IPS-NIHi7 (cell line): ENCODE measurements around the gene INCENP.

Experiments
- DNase-seq: peaks from one replicate; pipeline ENCODE4 v3.0.0; 2012; ENCODE audit warnings: mixed read lengths; ENCODE audit errors: extremely low spot score

Gene INCENP

DNA sequence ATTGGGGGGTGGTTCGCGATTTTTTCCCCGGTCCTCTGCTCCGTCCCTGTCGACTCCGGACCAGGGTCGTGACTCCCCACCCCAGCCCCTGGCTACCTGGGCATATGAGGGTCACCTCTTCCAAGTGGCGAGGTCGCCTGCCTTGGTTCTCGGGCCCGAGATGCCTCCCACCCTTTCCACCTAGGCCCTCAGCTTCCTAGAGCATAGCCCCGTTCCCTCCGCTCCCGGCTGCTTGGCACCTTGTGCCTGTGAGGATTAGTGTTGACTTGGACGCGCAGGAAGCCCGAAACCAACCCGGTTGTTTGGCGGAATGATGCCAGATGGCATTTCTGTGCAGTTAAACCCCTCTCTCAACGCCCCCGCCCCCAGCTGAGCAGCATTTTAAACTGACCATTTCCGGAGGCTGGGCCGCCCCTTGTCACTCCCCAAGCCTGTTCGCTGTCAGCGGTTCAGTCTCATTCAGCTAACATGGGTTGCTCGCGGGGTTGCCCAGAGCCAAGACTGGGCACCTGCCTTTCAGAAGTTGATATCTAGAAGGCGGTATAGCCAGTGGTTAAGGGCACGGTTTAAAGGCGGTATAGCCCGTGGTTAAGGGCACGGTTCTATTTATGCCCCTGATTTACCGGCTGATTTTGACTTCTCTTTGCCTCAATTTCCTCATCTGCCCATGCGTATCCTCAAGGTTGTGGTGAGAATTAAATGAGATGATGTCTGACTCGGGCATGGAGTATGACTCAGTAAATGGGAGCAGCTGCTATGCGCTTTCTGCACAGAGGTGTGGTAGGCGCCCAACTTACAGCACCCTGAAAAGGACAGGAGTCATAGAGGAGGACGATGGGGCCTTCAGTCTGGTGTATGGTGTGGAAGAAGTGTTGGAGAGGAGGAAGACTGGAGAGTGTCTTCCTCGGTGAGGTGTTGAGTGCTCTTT lies 639 bp downstream of the INCENP start:
- peak; percentile 52 for DNase-seq

DNA sequence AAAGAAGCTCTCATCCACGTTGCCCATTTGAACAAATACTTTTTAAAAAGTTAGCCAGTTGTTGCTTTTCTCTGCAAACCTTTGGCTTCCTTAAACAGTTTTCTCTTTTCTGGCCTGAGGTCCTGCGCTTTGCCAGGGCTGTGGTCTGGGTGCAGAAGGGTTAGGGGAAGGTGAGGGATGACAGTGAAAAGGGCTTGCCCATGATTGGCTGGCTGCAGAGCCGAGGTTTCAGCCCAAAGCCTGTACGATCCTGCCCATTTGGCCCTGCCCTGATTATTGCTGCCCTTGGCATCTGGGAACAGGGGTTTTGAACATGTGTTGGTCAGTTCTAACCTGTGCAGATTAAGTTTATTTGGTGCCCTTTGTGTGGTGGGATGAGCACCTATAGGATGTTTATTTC lies 1.5 kb downstream of the INCENP start:
- DNase-seq, result no peak

DNA sequence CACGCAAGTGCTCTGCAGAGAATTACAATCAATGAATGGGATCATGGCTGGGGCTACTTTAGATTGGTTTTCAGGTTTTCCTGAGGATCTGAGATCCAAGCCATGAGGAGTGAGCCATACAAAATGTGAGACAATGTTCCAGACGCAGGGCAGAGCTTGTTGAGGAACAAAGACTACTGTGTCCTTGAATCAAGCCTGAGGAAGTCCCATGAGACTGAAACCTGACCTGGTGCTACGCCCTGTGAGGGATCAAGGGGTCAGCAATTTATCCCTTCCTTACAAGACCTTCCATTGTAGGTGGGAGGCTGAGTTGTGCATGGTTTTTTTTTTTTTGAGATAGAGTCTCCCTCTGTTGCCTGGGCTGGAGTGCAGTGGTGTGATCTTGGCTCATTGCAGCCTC lies 2.1 kb downstream of the INCENP start:
- no peak for DNase-seq

DNA sequence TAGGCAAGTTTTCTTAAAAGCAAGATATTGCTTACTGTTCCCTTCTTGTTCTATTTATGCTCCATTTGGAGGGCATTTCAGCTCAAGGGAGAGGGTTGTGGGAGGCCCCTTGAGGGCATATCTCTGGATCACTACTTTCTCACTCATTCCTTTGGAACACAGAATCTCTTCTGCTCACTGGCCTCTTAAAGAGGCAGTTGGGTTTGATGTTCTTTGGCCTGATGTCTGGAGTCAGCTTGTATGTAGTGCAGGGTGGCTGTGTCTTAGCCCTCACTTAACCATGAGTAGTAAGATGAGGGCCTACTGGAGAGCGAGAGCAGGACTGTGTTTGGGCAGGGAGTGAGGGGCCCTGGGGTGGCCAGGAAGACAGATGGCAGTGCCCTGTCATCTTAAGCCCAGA lies 3.6 kb downstream of the INCENP start:
- no peak for DNase-seq

DNA sequence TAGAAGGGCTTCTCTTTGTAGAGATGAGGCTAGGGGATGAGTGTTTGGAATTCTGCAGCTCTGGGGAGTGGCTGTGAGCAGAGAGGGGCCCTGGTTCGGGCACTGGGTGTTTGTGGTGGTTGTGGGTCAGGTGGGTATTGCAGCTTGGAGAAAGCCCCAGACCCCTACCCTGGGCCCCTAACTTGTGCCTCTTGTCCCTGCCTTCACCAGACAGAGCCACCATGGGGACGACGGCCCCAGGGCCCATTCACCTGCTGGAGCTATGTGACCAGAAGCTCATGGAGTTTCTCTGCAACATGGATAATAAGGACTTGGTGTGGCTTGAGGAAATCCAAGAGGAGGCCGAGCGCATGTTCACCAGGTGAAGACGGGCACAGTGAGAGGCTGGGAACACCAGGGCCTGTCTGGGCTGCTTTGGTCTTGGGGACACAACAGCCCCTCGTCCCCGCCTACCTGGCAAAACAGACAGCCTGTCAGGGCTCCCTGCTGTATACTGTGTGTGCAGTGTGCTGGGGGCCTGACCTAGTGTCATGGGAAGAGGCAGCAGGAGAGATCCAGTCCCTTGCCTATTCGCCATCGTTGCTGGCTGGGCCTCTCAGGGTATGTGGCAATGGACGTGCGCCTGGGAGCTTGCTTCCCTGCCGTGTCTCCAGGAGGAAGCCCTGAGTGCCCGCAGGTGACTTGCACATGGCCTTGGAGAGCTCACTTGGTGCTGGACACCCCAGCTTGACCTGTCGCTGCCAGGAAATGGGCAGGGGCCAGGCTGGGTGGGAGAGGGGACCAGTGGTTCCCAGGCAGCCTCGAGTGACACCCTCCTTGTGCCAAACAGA lies 4.3 kb downstream of the INCENP start:
- DNase-seq, result no peak

DNA sequence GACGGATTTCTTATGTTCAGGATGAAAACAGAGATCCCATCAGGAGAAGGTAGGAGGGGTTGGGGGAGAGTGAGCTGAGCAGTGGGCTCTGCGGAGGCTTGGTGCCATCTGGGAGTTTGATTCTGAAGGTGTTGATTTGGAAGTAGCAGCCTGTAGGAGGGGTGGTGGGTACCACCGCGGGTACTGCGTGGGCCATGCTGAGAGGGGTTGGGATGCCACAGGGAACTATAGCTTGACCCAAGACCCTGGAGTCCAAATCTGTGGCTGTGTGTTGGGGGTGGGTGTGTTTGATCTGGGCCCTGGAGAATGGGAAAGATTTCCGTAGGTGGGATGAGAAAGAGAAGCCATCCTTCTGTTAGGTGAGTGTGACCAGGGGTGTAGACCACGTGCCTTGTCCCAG lies 5.0 kb downstream of the INCENP start:
- no peak for DNase-seq

DNA sequence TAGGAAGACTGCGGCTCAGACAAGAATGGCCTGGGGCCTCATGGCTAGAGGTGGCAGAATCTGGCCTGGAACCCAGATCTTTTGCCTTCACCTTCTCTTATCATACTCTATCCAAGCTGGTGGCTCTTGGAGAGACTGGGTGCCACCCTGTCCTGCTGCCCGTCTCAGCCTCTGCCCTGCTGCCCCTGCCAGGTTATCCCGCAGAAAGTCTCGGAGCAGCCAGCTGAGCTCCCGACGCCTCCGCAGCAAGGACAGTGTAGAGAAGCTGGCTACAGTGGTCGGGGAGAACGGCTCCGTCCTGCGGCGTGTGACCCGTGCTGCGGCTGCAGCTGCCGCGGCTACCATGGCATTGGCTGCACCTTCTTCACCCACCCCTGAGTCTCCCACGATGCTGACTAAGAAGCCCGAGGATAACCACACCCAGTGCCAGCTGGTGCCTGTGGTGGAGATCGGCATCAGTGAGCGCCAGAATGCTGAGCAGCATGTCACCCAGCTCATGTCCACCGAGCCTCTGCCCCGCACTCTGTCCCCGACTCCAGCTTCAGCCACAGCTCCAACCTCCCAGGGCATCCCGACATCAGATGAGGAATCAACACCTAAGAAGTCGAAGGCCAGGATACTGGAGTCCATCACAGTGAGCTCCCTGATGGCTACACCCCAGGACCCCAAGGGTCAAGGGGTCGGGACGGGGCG lies 5.9 kb downstream of the INCENP start:
- DNase-seq, result no peak

DNA sequence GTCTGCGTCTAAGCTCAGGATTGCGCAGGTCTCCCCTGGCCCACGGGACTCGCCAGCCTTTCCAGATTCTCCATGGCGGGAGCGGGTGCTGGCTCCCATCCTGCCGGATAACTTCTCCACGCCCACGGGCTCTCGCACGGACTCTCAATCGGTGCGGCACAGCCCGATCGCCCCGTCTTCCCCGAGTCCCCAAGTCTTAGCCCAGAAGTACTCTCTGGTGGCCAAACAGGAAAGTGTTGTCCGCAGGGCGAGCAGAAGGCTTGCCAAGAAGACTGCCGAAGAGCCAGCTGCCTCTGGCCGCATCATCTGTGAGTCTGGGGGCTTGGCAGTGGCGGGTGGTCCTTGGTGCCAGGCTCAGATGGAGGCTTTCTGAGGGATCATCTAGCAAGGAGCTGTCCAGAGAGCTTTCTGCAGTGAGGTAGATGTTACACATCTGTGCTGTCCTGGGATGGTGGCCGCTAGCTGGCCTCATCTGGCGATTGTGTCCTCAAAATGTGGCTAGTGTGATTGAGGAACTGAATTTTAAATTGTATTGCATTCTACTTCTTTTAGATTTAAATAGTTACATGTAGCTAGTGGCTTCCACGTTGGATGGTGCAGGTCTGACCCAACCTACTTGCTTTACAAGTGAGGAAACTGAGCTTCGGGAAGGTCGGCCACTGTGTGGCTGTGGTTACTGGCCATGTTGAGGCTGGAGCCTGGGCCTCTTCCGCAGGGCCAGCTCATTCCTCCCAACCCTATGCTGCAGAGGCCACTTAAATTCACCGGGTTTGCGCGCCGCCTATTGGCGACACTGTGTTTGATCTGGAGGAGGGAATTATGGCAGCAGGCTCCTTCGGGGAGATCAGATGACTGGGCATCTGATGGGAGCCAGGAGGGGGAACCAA lies 6.7 kb downstream of the INCENP start:
- DNase-seq, result no peak

DNA sequence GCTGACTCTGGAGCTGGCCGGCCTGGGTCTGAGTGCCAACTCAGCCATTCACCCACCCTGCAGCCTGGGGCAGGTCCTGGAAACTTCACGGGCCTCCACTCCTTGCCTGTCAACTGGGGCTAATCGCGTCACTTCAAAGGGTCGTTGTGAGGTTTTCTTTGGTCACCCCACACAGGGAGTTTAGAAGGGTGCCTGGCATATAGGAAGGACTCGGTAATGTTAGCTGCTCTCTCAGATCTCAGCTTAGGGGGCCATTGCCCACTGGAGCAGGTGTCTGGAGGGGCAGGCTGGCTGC lies 7.3 kb downstream of the INCENP start:
- no peak for DNase-seq

DNA sequence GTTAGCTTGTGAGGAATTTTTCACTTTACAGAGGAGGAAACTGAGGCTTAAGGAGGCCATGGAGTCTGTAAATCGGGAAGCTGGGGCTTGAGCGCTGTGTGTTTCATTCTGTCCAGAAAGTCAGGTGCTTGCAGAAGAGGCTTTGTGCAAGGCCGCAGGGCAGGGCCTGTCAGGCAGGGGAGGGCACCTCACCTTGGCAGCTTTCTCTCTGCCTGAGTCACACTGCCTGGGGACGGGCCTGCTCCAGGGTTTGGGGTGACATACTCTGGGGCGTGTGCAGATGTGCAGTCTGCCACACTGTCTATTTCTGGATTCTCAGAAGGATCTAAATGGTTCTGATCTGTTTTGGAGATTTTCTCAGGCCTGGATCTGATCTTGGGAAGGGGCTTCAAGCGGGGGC lies 8.4 kb downstream of the INCENP start:
- no peak for DNase-seq

DNA sequence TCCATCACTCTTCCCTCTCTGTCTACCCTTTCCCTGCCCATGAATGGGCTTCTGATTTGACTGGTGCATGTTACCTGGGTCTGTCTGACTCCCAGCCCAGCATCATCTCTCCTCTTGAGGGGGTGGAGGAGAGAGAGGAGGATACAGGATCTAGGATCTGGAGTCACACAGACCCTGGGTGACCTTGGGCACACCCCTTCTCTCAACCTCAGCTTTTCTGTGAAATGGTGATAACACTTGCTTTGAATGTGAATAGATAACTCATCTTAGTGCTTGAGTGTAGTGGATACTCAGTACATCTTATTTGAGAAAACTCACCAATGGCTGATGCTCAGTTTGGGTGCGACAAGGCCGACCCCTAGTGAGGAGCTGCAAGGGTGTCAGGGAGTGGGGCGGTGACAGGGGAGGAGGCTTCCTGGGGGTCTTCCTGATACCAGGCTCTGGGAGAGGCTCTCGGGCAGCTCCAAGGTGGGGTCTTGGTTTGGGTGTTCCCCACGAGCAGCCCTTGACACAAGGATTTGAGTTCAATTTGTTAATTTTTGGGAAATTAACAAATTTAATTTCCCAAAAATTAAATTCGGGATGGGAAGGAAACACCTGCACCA lies 9.0 kb downstream of the INCENP start:
- no peak for DNase-seq

DNA sequence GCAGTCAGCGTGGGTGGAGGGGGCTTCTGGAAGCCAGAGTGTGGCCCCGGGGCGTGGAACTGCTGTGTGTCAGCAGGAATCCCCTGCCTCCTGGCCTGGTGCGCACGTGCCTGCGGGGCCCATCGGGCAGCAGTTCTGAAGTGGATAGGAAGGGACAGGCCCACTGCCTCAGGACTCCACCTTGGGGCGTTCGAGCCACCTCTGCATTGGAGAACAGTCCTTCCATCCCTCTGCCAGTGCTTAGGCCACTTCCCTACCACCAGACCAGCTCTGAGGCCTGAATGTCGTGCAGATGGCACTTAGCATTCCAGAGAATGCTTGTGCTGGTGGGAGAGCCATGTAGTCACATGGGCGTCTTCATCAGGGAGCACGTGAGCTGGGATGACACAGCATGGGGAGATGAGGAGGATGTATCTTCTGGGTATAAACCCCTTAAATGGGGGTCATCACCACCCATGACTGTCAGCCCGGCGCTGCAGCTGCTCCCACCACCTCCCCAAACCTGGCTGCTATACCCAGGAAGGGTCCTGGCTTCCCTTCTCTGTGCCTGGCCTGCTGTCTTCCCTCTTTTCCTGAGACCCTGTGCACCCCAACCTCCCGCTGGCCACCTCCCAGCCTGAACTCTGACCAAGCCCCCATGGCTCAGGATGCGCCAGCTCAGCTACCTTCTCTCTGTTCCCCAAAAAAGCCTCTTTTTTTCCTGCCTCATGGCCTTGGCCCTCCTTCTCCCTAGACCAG lies 9.7 kb downstream of the INCENP start:
- DNase-seq, result no peak

DNA sequence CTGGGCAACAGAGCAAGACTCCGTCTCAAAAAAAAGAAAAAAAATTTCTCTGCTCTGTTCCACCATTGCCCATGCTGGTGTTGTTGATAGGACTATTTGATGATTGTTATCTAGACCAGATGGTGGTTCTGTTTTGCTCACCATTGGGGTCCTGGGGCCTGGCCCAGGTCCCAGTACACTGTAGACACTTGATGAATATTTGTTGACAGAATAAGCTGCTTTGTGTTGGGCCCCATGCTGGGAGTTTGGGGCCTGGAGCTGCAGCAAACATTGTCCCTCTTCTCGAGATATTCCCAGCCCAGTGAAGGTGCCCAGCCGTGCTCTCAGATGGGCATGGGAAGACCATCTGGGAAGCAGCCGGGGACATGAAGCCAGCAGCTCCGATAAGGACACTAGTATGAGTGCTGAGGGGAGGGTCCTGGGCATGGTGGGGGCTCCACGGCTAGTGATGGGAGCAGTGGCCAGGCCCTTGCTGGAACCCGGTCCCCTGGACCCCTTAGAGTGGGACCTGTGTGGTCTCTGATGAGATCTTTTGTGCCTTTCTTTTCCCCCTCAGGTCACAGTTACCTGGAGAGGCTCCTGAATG lies 13.6 kb downstream of the INCENP start:
- DNase-seq, result no peak

DNA sequence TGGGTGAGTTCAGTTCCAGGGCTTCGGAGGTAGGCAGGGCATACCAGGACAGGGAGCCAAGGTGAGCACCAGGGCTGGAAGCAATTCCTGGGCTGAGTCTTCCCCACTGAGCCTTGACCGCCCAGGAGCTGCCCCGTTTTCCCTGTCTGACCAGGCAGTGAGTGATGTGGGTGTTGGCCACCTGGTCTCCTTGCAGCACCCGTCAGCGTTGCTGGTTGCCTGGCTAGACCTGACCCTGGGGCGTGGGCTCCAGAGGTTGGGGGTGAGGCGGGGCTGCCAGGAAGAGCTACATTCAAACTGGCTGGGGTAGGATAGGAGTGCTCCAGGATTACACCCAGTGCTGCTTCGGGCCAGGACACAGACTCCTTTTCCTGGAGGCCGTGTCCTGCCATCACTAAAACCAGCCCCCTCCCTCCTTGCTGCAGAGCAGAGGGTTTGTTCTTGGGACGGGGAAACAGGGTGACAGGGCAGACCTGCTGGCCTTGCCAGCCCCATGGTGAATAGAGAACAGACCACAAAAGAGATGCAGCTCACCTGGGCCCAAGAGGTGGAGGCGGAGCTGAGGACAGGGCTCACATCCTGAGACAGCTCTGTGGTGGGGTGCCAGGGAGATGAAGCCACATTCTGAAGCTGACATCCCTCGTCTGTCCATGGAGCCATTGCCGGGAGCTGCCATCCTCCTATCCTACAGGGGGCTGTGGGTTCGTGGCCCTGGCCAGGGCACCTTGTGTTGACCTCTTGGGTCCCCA lies 14.2 kb downstream of the INCENP start:
- no peak for DNase-seq

DNA sequence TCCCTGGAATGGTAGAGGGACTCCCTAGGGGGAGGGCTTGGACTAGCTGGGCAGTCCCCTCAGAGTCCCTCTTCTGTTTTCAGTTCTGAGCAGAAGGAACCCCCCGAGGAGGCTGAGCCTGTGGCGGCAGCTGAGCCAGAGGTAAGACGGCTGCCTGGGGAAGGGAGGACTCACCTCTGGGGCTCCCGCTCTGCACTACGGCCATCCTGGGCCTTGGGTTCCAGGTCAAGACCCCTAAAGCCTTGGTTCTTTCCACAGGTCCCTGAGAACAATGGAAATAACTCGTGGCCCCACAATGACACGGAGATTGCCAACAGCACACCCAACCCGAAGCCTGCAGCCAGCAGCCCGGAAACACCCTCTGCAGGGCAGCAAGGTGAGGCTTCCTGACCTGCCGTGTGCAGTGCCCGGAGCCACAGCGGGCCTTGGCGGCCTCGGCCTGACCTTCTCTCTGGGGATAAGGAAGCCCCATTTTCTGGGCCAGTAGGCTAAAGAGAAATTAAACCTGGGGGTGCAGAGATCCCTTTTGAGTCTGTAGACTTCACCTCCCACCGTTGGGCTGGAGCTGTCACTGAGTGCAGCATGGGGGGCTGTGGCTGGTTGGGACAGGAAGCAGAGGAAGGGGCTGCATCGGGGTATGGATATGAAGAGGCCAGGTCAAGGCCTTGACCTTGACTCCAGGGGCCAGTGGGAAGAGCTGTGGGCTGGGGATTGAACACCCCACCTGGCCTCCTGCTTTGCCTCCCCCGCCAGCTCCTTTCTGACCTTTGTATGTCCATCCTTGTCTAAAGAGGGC lies 15.0 kb downstream of the INCENP start:
- DNase-seq, result no peak

DNA sequence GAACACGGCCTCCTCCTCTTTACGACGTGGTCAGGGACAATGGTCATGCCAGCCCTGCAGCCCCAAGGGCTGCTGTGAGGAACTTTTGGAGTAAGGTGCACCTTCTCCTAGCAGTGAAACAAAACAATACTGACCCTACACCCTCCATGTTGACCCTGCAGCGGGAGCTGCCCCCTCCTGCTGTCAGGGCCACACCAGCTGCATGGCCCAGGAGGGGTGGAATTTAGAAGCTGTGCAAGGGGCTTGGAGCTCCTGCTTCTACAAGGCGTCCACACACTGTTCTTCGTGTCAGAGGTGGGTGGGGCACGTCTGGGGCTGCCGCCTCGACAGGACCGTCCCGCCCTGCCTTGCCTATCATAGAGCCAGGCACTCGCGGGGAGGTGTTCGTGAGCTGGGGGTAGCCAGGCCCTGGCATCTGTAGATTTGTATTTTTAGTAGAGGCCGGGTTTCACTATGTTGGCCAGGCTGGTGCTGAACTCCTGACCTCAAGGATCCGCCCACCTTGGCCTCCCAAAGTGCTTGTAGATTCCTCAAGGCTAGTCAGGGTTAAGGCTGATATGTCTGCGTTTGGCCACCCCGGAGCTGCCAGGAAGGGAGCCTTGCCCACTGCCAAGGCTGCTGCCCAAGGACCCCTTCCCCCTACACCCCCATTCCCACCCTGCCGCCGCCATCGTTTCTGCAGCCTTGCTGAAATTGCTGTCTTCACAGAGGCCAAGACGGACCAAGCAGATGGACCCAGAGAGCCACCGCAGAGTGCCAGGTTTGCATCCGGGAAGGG lies 15.9 kb downstream of the INCENP start:
- DNase-seq, result no peak

DNA sequence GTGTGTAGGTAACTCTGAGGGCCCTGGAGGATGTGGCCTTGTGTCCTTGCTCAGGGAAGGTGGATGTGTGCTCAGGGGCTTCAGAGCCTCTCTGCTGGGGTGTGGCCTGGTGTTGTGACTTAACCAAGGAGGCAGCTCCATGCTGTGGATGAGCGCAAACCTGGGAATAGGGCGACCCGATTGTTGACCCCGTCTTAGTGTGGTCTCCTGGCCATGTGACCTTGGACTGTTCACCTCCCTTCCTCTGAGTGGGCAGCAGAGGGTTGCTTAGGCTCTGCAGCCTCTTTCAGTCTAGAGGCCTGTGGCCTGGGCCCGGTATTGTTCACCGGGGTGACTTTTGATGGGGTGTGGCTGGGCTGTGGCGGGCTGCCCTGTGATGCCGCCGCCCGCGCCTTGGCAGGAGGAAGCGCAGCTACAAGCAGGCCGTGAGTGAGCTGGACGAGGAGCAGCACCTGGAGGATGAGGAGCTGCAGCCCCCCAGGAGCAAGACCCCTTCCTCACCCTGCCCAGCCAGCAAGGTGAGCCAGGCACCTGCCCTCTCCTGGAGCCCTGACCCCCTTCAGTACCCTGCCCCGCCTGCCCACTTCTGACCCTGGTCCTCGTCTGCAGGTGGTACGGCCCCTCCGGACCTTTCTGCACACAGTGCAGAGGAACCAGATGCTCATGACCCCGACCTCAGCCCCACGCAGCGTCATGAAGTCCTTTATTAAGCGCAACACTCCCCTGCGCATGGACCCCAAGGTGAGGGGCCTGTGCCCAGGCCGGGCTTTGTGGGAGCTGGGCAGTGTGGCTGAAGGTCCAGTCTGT lies 16.7 kb downstream of the INCENP start:
- no peak for DNase-seq
